Measurements from ENCODE around the gene RNF5.

The RNF5 gene

DNA sequence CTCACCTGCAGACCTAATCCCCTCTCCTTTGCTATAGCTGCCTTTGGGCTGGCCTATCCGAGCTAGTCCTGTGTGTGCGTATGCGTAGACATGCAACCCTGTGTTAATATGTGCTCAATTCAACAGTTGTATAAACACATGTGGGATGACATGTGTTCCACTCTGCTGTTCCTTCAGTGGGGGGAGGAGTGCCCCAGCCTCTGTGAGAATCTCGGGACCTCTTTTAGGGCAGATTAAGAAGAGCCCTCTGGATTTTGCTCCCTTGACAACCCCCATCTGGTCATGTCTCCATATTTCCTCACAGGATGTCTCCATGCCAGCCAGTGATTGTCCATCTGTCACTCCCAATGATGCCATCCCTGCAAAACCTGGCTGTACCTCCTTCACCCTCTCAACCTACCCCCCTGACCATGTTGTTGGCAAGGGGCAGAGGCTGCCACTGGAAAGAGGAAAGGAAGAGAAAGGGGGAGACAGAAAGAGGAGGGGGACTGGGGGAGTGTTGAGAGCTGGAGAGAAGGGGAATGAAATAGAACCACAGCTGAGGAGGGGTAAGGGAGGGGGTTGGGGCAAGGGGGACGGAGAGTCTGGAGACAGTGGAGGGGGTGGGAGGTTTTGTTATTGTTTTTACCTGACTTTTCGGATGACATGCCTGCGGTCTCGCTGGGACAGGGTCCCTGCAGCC, 26.9 kb upstream of the RNF5 start:
- no peak overlapping the region for H3K4me3 ChIP-seq (ENCODE audit: low read depth, low read length)
- no peak for DNase-seq (ENCODE audit: low read depth)
- no peak for TF ChIP-seq POLR2A (IDR thresholded peaks at IDR 0.05; ENCODE audit: extremely low read depth, insufficient read length)
- TF ChIP-seq, protein P1, sequence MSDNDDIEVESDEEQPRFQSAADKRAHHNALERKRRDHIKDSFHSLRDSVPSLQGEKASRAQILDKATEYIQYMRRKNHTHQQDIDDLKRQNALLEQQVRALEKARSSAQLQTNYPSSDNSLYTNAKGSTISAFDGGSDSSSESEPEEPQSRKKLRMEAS (IDR thresholded peaks at IDR 0.05; ENCODE audit: low read depth, low read length), result no peak
- TF ChIP-seq, protein P2, sequence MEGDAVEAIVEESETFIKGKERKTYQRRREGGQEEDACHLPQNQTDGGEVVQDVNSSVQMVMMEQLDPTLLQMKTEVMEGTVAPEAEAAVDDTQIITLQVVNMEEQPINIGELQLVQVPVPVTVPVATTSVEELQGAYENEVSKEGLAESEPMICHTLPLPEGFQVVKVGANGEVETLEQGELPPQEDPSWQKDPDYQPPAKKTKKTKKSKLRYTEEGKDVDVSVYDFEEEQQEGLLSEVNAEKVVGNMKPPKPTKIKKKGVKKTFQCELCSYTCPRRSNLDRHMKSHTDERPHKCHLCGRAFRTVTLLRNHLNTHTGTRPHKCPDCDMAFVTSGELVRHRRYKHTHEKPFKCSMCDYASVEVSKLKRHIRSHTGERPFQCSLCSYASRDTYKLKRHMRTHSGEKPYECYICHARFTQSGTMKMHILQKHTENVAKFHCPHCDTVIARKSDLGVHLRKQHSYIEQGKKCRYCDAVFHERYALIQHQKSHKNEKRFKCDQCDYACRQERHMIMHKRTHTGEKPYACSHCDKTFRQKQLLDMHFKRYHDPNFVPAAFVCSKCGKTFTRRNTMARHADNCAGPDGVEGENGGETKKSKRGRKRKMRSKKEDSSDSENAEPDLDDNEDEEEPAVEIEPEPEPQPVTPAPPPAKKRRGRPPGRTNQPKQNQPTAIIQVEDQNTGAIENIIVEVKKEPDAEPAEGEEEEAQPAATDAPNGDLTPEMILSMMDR (IDR thresholded peaks at IDR 0.05; ENCODE audit: low read depth, low read length), result no peak
- no peak for TF ChIP-seq MYC (IDR thresholded peaks at IDR 0.05; ENCODE audit: low read depth, low read length)

DNA sequence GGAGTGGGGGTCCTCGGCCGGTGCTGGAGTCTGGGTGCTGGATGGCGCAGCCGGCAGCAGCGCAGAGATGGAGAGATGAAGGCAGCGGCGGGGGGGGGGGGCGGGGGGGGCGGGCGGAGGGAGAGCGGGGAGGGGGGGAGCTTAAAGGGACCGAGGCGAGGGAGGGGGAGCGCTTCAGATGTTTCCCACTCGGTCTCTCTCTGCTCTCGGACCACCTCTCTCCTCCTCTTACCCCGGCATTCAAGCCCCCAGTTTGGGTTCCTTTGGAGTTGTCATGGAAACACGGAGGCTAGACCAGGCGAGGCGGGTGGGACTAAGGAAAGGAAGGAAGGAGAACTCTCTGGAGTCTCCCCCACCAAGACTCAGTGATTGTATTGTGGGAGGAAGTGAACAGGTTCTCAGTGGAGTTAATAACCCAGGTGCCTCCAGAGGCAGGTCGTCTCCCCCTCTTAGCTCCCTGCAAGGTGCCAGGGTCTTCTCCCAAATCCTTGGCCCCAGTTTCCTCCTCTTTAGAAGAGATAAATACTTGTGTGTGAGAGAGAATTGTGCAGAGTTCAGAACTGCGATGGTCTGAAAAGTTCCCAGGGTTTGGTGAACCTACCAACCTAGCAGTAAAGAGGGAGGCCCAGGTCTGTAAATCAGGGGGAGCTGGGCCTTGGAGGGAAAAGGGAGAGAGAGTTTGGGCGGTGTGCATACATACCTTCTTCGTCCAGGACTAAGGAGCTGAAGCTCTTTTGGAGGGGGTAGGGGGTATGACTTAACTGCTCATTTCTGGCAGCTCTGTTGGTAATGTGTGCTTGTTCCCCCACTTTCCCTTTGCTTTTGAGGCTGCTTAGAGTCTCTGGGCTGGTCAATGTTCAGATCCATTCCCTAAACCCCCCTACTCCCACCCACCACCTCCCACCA, 26.1 kb upstream of the RNF5 start, which contains the start of gene PRRT1:
Gene PRRT1, minus strand, starts transcription at position 77 of the 906 bp plus-strand sequence. CDS start 112 bp downstream, outside the sequence.
- TF ChIP-seq POLR2A (IDR thresholded peaks at IDR 0.05; ENCODE audit: extremely low read depth, insufficient read length) (no peak), MYC (IDR thresholded peaks at IDR 0.05; ENCODE audit: low read depth, low read length) (no peak)
- TF ChIP-seq, protein P2 (IDR thresholded peaks at IDR 0.05; ENCODE audit: low read depth, low read length), result no peak
- TF ChIP-seq, protein P1 (IDR thresholded peaks at IDR 0.05; ENCODE audit: low read depth, low read length), result no peak
- H3K4me3 ChIP-seq (ENCODE audit: low read depth, low read length), result no peak within 1 kb of the TSS
- no peak for DNase-seq (ENCODE audit: low read depth)

DNA sequence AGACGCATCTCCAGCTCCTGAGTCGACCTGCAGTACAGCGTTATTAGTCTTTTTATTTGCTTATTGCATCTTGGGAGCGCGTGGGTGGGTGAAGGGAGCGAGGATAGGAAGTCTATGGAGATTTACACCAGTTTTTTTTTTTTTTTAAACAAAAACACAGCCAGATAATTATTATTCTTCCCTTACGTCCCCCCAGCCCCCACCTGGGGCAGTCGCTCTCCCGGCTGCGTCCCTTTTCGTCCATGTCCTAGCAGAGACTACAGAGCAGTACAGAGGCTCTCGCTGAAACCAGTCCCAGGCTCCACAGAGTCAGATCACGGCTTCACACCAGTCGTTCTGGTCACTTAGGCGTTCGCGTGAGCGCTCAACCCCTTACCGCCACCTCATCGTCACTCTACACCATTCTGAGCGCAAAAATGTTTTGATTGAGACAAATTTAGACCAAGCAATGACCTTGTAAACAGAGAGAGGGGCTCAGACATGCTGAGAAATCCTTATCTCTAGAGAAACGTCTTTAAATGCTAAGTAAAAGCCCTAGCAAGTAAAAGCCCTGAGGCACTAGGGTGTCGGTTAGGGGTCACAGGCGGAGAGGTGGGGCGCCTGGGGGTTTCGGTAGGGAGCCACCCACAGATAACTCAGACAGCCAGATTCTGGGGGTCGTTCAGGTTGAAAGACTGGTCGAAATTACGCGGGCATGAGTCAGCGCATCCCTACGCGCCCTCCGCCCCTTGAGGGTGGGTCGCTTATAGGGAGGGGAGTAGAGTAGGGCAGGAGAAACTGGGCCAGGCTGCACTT, 25.2 kb upstream of the RNF5 start:
- TF ChIP-seq, protein P1 (IDR thresholded peaks at IDR 0.05; ENCODE audit: low read depth, low read length), result no peak
- TF ChIP-seq, protein P2 (IDR thresholded peaks at IDR 0.05; ENCODE audit: low read depth, low read length), result no peak
- TF ChIP-seq MYC (IDR thresholded peaks at IDR 0.05; ENCODE audit: low read depth, low read length) (no peak), POLR2A (IDR thresholded peaks at IDR 0.05; ENCODE audit: extremely low read depth, insufficient read length) (no peak)
- no peak for DNase-seq (ENCODE audit: low read depth)
- H3K4me3 ChIP-seq (ENCODE audit: low read depth, low read length), result peak overlapping the region; percentile 90

DNA sequence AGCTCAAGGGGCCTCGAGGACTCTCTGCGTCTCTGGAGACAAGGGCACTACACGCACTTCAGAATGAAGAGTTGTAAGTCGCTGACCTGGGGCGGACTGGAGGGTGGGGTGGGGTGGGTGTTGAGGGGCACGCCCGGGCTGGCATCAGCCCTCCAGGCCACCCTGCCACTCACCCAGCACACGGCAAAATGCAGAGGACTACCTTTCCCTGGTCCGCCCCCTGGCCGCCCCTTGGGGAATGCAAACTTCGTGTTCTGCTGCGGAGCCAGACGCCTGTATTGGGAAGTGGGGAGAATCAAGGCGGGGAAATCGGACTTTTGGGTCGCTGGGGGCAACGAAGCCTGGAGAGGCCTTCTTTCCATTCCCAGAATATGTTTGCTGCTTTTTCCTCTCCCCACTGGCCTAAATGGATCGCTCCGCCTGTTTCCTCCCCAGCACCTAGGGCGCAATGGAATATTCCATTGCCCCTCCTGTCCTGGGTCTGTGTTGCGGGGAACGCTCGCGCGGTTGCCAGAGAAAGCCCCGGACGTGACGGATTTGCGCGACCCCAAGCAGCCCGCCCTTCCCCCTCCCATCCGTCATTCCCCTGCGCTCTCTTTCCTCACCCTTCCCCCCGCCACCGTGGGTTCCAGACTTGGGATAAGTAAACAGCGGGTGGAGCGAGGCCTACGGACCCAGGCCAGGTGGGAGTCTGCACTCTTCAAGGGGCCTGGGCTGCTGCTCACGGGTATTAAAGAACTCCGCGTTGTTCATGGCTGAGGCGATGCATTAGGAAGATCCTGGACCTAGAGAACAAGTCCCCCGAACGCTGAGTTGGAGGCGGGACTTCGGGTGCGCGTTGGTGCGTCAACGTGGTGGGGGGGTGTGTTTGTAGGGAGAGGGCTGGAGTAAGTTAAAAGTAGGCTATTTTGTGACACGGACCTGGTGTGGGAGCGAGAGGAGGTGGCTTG, 24.4 kb upstream of the RNF5 start, which contains the start of gene PPT2:
Gene PPT2, plus strand, starts transcription at position 578 of the 950 bp plus-strand sequence. CDS start 454 bp downstream, outside the sequence.
- TF ChIP-seq, protein P1 (IDR thresholded peaks at IDR 0.05; ENCODE audit: low read depth, low read length), result 0 out of 2 replicates have a peak, but pooled peaks have one; percentile 14
- TF ChIP-seq MYC (IDR thresholded peaks at IDR 0.05; ENCODE audit: low read depth, low read length) (peak; percentile 38; the same call in 1 of the 2 replicates), POLR2A (IDR thresholded peaks at IDR 0.05; ENCODE audit: extremely low read depth, insufficient read length) (peak; percentile 36)
- TF ChIP-seq, protein P2 (IDR thresholded peaks at IDR 0.05; ENCODE audit: low read depth, low read length), result no peak
- peak; percentile 90 for DNase-seq (ENCODE audit: low read depth)
- H3K4me3 ChIP-seq (ENCODE audit: low read depth, low read length), result peak within 1 kb of the TSS; percentile 90
